ENCODE data around the gene TMEM245. TPM values are rescaled to one million over a fixed set of nuclear protein-coding genes. Genes with fewer than 3 reads are reported as not detected.

Gene TMEM245
- total RNA-seq, 1 donor from 2014 or later: 43.8 TPM

DNA sequence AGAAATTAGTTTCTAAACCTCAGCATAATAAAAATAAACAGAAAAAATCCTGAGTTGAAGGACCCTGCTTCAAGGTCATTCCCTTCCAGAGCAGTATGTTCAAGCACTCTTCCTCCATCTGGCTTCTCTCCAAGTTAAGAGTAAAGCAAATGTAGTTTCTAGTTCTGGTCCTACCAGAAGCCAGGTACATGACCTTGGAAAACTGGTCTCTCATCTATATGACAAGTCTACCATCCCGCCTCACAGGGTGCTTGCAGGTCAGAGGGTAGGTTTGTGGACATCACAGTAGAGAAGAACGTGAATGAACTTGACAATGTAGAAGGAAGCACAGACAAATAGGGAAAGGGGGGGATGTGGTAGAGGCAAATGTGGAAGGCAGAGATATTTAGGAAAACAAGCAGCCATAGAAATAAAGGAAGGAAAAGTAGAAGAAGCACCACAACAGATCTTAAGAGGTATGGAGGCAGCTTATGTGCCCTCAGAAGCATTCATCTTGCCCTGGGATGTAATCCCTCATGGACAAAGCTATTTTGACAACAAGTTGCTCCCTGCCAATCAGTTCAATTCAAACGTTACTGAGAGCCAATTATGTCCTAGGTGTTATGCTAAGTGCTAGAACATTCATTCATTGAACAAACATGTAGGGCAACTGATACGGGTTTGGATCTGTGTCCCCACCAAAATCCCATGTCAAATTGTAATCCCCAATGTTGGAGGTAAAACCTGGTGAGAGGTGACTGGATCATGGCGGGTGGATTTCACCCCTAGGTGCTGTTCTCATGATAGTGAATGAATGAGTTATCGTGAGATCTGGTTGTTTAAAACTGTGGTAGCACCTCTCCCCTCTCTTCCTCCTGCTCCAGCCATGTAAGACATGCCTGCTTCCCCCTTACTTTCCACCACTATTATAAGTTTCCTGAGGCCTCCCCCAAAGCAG lies 82.7 kb downstream of the TMEM245 start:
- TF ChIP-seq, protein P1, sequence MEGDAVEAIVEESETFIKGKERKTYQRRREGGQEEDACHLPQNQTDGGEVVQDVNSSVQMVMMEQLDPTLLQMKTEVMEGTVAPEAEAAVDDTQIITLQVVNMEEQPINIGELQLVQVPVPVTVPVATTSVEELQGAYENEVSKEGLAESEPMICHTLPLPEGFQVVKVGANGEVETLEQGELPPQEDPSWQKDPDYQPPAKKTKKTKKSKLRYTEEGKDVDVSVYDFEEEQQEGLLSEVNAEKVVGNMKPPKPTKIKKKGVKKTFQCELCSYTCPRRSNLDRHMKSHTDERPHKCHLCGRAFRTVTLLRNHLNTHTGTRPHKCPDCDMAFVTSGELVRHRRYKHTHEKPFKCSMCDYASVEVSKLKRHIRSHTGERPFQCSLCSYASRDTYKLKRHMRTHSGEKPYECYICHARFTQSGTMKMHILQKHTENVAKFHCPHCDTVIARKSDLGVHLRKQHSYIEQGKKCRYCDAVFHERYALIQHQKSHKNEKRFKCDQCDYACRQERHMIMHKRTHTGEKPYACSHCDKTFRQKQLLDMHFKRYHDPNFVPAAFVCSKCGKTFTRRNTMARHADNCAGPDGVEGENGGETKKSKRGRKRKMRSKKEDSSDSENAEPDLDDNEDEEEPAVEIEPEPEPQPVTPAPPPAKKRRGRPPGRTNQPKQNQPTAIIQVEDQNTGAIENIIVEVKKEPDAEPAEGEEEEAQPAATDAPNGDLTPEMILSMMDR (IDR thresholded peaks at IDR 0.05): no peak
- peaks cover 27% of the 10 kb centered on the region for H3K4me1 Mint-ChIP-seq (ENCODE audit: low read depth)
- peaks cover 6% of the 10 kb centered on the region for H3K36me3 Mint-ChIP-seq (ENCODE audit: low read depth)
- no peak for DNase-seq (ENCODE audit: low spot score)
- H3K9me3 Mint-ChIP-seq (ENCODE audit: low read depth): no peaks in the 10 kb centered on the region
- peak overlapping the region; percentile 88 for H3K27ac Mint-ChIP-seq (ENCODE audit: unreplicated experiment)
- H3K27me3 Mint-ChIP-seq (ENCODE audit: low read depth): no peaks in the 10 kb centered on the region
- H3K4me3 Mint-ChIP-seq (ENCODE audit: unreplicated experiment): no peak overlapping the region

GRCh38 chr9:109035684-109036423 lies 83.9 kb downstream of the TMEM245 start:
- no peaks in the 10 kb centered on the region for H3K9me3 Mint-ChIP-seq (ENCODE audit: low read depth)
- TF ChIP-seq, protein P1 (IDR thresholded peaks at IDR 0.05): no peak
- H3K27me3 Mint-ChIP-seq (ENCODE audit: low read depth): no peaks in the 10 kb centered on the region
- H3K4me3 Mint-ChIP-seq (ENCODE audit: unreplicated experiment): no peak overlapping the region
- peaks cover 27% of the 10 kb centered on the region for H3K4me1 Mint-ChIP-seq (ENCODE audit: low read depth)
- H3K27ac Mint-ChIP-seq (ENCODE audit: unreplicated experiment): peak overlapping the region; percentile 88
- H3K36me3 Mint-ChIP-seq (ENCODE audit: low read depth): peaks cover 7% of the 10 kb centered on the region
- no peak for DNase-seq (ENCODE audit: low spot score)

GRCh38 chr9:109033941-109034700 lies 85.6 kb downstream of the TMEM245 start:
- Mint-ChIP-seq H3K9me3 (ENCODE audit: low read depth) (no peaks in the 10 kb centered on the region), H3K27ac (ENCODE audit: unreplicated experiment) (no peak overlapping the region), H3K36me3 (ENCODE audit: low read depth) (peaks cover 7% of the 10 kb centered on the region), H3K4me3 (ENCODE audit: unreplicated experiment) (no peak overlapping the region), H3K27me3 (ENCODE audit: low read depth) (no peaks in the 10 kb centered on the region), H3K4me1 (ENCODE audit: low read depth) (peaks cover 27% of the 10 kb centered on the region)
- no peak for DNase-seq (ENCODE audit: low spot score)
- TF ChIP-seq, protein P1 (IDR thresholded peaks at IDR 0.05): no peak

- Mint-ChIP-seq H3K4me3 (ENCODE audit: unreplicated experiment) (no peak overlapping the region), H3K27ac (ENCODE audit: unreplicated experiment) (no peak overlapping the region), H3K9me3 (ENCODE audit: low read depth) (no peaks in the 10 kb centered on the region), H3K27me3 (ENCODE audit: low read depth) (no peaks in the 10 kb centered on the region), H3K4me1 (ENCODE audit: low read depth) (peaks cover 22% of the 10 kb centered on the region), H3K36me3 (ENCODE audit: low read depth) (peaks cover 5% of the 10 kb centered on the region)
- DNase-seq (ENCODE audit: low spot score): no peak
- TF ChIP-seq, protein P1 (IDR thresholded peaks at IDR 0.05): no peak
These were observed 88.5 kb downstream of the TMEM245 start for GRCh38 chr9:109031241-109031640.

DNA sequence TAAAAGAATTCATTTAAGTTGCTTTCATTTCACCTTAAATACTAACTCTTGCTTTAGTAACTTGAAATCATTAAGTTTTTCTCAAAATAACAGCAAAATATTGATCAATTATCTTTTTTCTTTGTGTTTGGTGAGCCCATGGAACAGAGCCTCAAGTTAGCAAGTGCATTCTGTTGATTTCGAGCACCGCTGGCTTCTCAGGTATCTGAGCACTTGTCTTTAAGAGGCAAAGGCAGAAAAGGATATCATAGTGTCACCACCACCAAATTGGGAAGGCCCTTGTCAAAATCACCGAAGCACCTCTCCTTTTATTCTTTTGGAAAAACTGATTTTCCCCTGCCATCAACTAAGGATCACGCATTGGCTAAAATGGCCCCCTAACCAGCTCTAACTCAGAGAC lies 89.3 kb downstream of the TMEM245 start:
- no peak overlapping the region for H3K27ac Mint-ChIP-seq (ENCODE audit: unreplicated experiment)
- H3K9me3 Mint-ChIP-seq (ENCODE audit: low read depth): no peaks in the 10 kb centered on the region
- H3K27me3 Mint-ChIP-seq (ENCODE audit: low read depth): no peaks in the 10 kb centered on the region
- H3K4me3 Mint-ChIP-seq (ENCODE audit: unreplicated experiment): no peak overlapping the region
- DNase-seq (ENCODE audit: low spot score): no peak
- H3K36me3 Mint-ChIP-seq (ENCODE audit: low read depth): peaks cover 5% of the 10 kb centered on the region
- peaks cover 16% of the 10 kb centered on the region for H3K4me1 Mint-ChIP-seq (ENCODE audit: low read depth)
- TF ChIP-seq, protein P1 (IDR thresholded peaks at IDR 0.05): no peak
